ENCODE measurements around the gene ITGB3.

Gene ITGB3

GRCh38 chr17:47311420-47311819, 57.8 kb downstream of the ITGB3 start:
- FAIRE-seq (no peak), DNase-seq (ENCODE audit: insufficient read length) (no peak)
- TF ChIP-seq POLR2AphosphoS5 (IDR thresholded peaks at IDR 0.05; ENCODE audit: low read depth, low read length): no peak
- TF ChIP-seq TAF1 (IDR thresholded peaks at IDR 0.05; ENCODE audit: borderline replicate concordance, low read depth, low read length): no peak
- no peak for TF ChIP-seq POLR2A (IDR thresholded peaks at IDR 0.05; ENCODE audit: low read depth, low read length)

- peak; percentile 62 for FAIRE-seq
- TF ChIP-seq POLR2AphosphoS5 (IDR thresholded peaks at IDR 0.05; ENCODE audit: low read depth, low read length): no peak
- TF ChIP-seq TAF1 (IDR thresholded peaks at IDR 0.05; ENCODE audit: borderline replicate concordance, low read depth, low read length): no peak
- TF ChIP-seq POLR2A (IDR thresholded peaks at IDR 0.05; ENCODE audit: low read depth, low read length): no peak
- no peak for DNase-seq (ENCODE audit: insufficient read length)
Measured at GRCh38 chr17:47315451-47316266, 62.0 kb downstream of the ITGB3 start.

DNA sequence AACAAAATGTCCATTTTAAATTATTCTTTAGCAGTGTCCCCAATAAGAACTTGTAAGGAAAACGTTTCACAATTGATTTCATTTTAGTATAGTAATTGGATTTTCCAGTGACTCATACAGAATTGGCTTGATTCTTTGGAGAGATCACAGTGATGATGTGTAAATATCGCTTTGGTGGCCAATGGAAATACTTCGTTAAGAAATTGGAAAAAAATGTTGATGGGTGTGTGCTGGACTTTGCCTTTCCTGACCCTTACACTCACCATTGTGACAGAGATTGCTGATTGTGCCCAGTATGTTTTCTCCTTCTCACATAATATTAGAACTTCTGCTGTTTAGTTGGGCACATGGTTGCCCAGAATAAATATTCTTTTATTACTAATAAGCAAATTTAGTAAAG, 62.7 kb downstream of the ITGB3 start:
- no peak for FAIRE-seq
- TF ChIP-seq TAF1 (IDR thresholded peaks at IDR 0.05; ENCODE audit: borderline replicate concordance, low read depth, low read length): no peak
- TF ChIP-seq POLR2AphosphoS5 (IDR thresholded peaks at IDR 0.05; ENCODE audit: low read depth, low read length): no peak
- TF ChIP-seq POLR2A (IDR thresholded peaks at IDR 0.05; ENCODE audit: low read depth, low read length): no peak
- no peak for DNase-seq (ENCODE audit: insufficient read length)

GRCh38 chr17:47317119-47317518, 63.5 kb downstream of the ITGB3 start:
- no peak for DNase-seq (ENCODE audit: insufficient read length)
- no peak for FAIRE-seq
- TF ChIP-seq POLR2A (IDR thresholded peaks at IDR 0.05; ENCODE audit: low read depth, low read length) (no peak), TAF1 (IDR thresholded peaks at IDR 0.05; ENCODE audit: borderline replicate concordance, low read depth, low read length) (no peak), POLR2AphosphoS5 (IDR thresholded peaks at IDR 0.05; ENCODE audit: low read depth, low read length) (no peak)

- no peak for DNase-seq (ENCODE audit: insufficient read length)
- TF ChIP-seq POLR2A (IDR thresholded peaks at IDR 0.05; ENCODE audit: low read depth, low read length) (no peak), TAF1 (IDR thresholded peaks at IDR 0.05; ENCODE audit: borderline replicate concordance, low read depth, low read length) (no peak), POLR2AphosphoS5 (IDR thresholded peaks at IDR 0.05; ENCODE audit: low read depth, low read length) (no peak)
- no peak for FAIRE-seq
Measured at GRCh38 chr17:47318197-47318918, 64.7 kb downstream of the ITGB3 start.

DNA sequence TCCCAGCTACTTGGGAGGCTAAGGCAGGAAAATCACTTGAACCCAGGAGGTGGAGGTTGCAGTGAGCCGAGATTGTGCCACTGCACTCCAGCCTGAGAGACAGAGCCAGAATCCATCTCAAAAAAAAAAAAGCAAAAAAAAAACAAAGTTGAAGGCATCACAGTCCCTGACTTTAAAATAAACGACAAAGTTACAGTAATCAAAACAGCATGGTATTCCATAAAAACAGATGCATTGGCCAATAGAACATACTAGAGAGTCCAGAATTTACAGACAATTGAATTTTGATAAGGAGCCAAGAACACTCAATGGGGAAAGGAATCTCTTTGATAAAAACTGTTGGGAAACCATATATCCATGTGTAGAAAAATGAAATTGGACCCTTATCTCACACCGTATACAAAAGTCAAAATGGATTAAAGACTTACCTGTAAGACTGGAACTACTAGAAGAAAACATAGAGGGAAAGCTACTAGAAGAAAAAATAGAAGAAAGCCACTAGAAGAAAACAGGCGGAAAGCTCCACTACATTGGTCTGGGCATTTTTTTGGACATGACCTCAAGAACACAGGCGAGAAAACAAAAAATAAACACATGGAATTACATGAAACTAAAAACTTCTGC, 67.4 kb downstream of the ITGB3 start:
- no peak for TF ChIP-seq POLR2AphosphoS5 (IDR thresholded peaks at IDR 0.05; ENCODE audit: low read depth, low read length)
- no peak for TF ChIP-seq POLR2A (IDR thresholded peaks at IDR 0.05; ENCODE audit: low read depth, low read length)
- TF ChIP-seq TAF1 (IDR thresholded peaks at IDR 0.05; ENCODE audit: borderline replicate concordance, low read depth, low read length): no peak
- FAIRE-seq (no peak), DNase-seq (ENCODE audit: insufficient read length) (no peak)

- peak; percentile 95 for FAIRE-seq
- DNase-seq (ENCODE audit: insufficient read length): peak; percentile 65
Measured at GRCh38 chr17:47323382-47324223, 70.0 kb downstream of the ITGB3 start, which contains the start of gene EFCAB13. Gene EFCAB13 (plus strand): TSS chr17:47323955. CDS start chr17:47328354, 4,399 bp downstream.

DNA sequence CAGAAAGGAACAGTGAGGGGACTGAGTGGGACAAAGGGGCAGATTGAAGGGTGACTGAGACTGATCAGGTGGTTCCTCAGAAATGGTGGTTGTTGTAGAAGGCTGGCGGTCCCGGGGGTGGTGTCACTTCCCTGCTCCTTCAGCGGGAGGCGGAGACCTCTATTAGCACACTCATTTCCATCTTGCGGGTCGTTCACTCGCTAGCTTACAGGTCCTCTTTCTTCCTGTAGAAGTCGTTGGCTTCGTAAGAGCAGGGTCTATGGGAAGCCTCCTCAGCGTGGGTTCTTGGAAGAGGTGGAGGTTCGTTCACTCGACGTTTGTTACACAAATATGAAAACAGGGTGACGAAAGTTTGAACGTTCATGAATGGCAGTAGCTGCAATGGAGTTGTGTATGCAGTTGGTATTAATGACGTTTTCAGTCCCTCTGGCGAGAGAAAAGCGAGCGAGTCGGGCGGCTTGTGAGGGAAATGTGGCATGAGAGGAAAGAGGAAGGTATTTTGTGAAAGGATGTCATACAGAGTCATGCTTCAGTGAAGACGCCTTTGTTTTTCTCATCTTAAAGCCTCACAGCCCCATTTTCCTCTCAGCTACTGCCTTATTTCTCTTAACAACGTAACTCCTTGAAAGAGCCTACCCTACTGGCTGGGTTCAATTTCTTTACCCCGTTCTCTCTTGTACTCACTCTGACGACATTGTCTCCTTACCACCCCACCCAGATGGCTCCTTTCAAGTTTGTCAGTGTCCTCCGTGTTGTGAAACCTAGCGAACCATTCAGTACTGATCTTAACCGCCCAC, 70.8 kb downstream of the ITGB3 start:
- no peak for DNase-seq (ENCODE audit: insufficient read length)
- peak; percentile 83 for FAIRE-seq

More at GRCh38 chr17:47323382-47324223, 70.0 kb downstream of the ITGB3 start, which contains the start of gene EFCAB13:
- TF ChIP-seq POLR2AphosphoS5 (IDR thresholded peaks at IDR 0.05; ENCODE audit: low read depth, low read length) (0 out of 2 replicates have a peak, but pooled peaks have one; percentile 75), POLR2A (IDR thresholded peaks at IDR 0.05; ENCODE audit: low read depth, low read length) (peak; percentile 80; the same call in 1 of the 2 replicates), TAF1 (IDR thresholded peaks at IDR 0.05; ENCODE audit: borderline replicate concordance, low read depth, low read length) (0 out of 2 replicates have a peak, but pooled peaks have one; percentile 36)

DNA sequence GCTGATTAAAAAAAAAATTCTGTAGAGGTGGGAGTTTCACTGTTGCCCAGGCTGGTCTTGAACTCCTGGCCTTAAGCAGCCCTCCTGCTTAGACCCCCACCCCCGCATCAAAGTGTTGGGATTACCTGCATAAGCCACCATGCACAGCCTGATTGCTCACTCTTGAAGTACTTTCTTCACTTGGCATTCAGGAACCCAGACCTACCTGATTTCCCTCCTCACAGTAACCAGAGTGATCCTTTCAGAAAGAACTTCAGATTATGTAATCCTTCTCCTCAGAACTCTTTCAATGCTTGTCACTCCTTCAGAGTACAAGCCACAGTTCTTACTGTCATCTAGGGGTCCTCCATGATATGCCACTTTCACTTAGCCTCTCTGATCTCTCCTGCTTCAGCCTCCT, 71.5 kb downstream of the ITGB3 start:
- DNase-seq (ENCODE audit: insufficient read length): no peak
- FAIRE-seq: no peak
- TF ChIP-seq POLR2A (IDR thresholded peaks at IDR 0.05; ENCODE audit: low read depth, low read length) (no peak), POLR2AphosphoS5 (IDR thresholded peaks at IDR 0.05; ENCODE audit: low read depth, low read length) (no peak), TAF1 (IDR thresholded peaks at IDR 0.05; ENCODE audit: borderline replicate concordance, low read depth, low read length) (no peak)

More for the DNA sequence above, 70.8 kb downstream of the ITGB3 start:
- no peak for TF ChIP-seq TAF1 (IDR thresholded peaks at IDR 0.05; ENCODE audit: borderline replicate concordance, low read depth, low read length)
- peak; percentile 72; the same call in 1 of the 2 replicates for TF ChIP-seq POLR2AphosphoS5 (IDR thresholded peaks at IDR 0.05; ENCODE audit: low read depth, low read length)
- peak; percentile 18 for TF ChIP-seq POLR2A (IDR thresholded peaks at IDR 0.05; ENCODE audit: low read depth, low read length)

GRCh38 chr17:47330548-47330947, 76.9 kb downstream of the ITGB3 start:
- FAIRE-seq: no peak
- no peak for DNase-seq (ENCODE audit: insufficient read length)
- TF ChIP-seq POLR2AphosphoS5 (IDR thresholded peaks at IDR 0.05; ENCODE audit: low read depth, low read length) (no peak), POLR2A (IDR thresholded peaks at IDR 0.05; ENCODE audit: low read depth, low read length) (no peak), TAF1 (IDR thresholded peaks at IDR 0.05; ENCODE audit: borderline replicate concordance, low read depth, low read length) (no peak)

All from GM12892 (cell line).